Transverse colon (tissue), 4 donors: ENCODE measurements around the gene GNAQ. TPM values are rescaled to one million over a fixed set of nuclear protein-coding genes. Genes with fewer than 3 reads are reported as not detected.

Experiments
- DNase-seq: peaks from one replicate; pipeline ENCODE4 v3.0.0-alpha.2; 2019
- H3K27ac ChIP-seq, 4 donors: fragments of 200-600 bp; sonication (generic); 2 replicates each; pipeline ENCODE4 v1.5.1; 2016 to 2018; ENCODE audit warnings: inconsistent platforms in 4 of 4
- H3K27me3 ChIP-seq: fragments of 200-600 bp; sonication (generic); 2 replicates; pipeline ENCODE4 v1.5.1; 2017; ENCODE audit warnings: inconsistent platforms
- H3K36me3 ChIP-seq, 4 donors: fragments of 200-600 bp; sonication (generic); 2 replicates each; pipeline ENCODE4 v1.5.1; 2017 to 2019; ENCODE audit warnings: inconsistent platforms in 4 of 4
- H3K4me1 ChIP-seq, 4 donors: fragments of 200-600 bp; sonication (generic); 2 replicates each; pipeline ENCODE4 v1.5.1; 2017 to 2020; ENCODE audit warnings: inconsistent platforms in 4 of 4
- H3K4me3 ChIP-seq, 4 donors: fragments of 200-600 bp; sonication (generic); 1 replicate in 1 of 4; 2 replicates in 3 of 4; pipeline versions ENCODE4 v1.5.1 to v1.6.1; 2017 to 2019; ENCODE audit warnings: inconsistent platforms in 4 of 4
- H3K9me3 ChIP-seq, 2 donors: fragments of 200-600 bp; sonication (generic); 2 replicates each; pipeline ENCODE4 v1.5.1; 2017 to 2019; ENCODE audit warnings: inconsistent platforms in 2 of 2
- CTCF ChIP-seq, 5 experiments: fragments of 200-600 bp in 3 of 5; fragments of 450-650 bp in 2 of 5; sonication (generic) in 3 of 5; IDR thresholded peaks; 1 replicate in 2 of 5; 2 replicates in 3 of 5; pipeline ENCODE4 v1.5.1; 2016 to 2017; ENCODE audit warnings: antibody characterized with exemption in 5 of 5, inconsistent platforms in 3 of 5, mild to moderate bottlenecking in 2 of 5, moderate library complexity in 1 of 5
- EP300 ChIP-seq: sonication (generic); formaldehyde crosslinking; IDR thresholded peaks from one replicate; pipeline ENCODE4 v1.6.1; 2017; ENCODE audit warnings: antibody characterized with exemption, low read depth
- POLR2A ChIP-seq: fragments of 450-650 bp; IDR thresholded peaks from one replicate; pipeline ENCODE4 v1.6.1; 2016; ENCODE audit warnings: antibody characterized with exemption, mild to moderate bottlenecking, moderate library complexity
- POLR2AphosphoS5 ChIP-seq, 3 donors: sonication (generic); formaldehyde crosslinking; IDR thresholded peaks; one replicate each; pipeline ENCODE4 v1.6.1; 2016; ENCODE audit warnings: antibody characterized with exemption in 3 of 3
- WGBS, 2 donors: methylation state at CpG; one replicate each; pipeline ENCODE4 v1.1.5; 2018; ENCODE audit warnings: low coverage in 1 of 2; 5-methylcytosine and 5-hydroxymethylcytosine counted together
- in situ Hi-C, 4 donors: fragments of 200-750 bp; cut with MboI; loops; one replicate each; pipeline versions ENCODE4 v1.15.0 to v1.15.1; 2017; ENCODE audit warnings: low sequenced_read_pairs in 3 of 4, low pct_ligation_motif_present in 1 of 4, low pct_unique_long_range_greater_than_20kb in 1 of 4
- intact Hi-C: fragments of 100-400 bp; cut with DNase I; formaldehyde crosslinking; loops from one replicate; pipeline ENCODE4 v1.15.1; 2023; ENCODE audit warnings: low total_unique reads
- total RNA-seq, 4 donors: library from RNA; depleted of rRNA; stranded (reverse); fragments of >200 nt; gene quantifications; one replicate each; pipeline ENCODE4 v1.1.0, GENCODE V29; 2016

The GNAQ gene
- total RNA-seq, 4 donors from 2014 or later: 36.3 to 54.9 (median 47.1) TPM

- DNase-seq: no peak
- no peaks in the 10 kb centered on the region for H3K9me3 ChIP-seq
- peaks cover 9 to 29% (median 20%) of the 10 kb centered on the region in 4 donors for H3K4me1 ChIP-seq
- H3K27ac ChIP-seq: peak overlapping the region; percentile 37 to 68 (median 62)
- no peaks in the 10 kb centered on the region for H3K36me3 ChIP-seq
- in situ Hi-C loops (loop anchor here in 1 of 4 donors (25.0 kb wide), 1 partner anchor 89 kb away; no protein-coding TSS in a partner anchor), intact Hi-C loops (loop anchor here (5.0 kb wide), 2 partner anchors 294 to 319 kb away; no protein-coding TSS in a partner anchor)
- no peak overlapping the region for H3K4me3 ChIP-seq
- WGBS, 2 donors: 30 to 46% methylated on average over 7 to 8 of the region's 8 CpGs
- TF ChIP-seq POLR2AphosphoS5 (IDR thresholded peaks at IDR 0.05) (peak in 2 of 3 donors; percentile 9 to 12), CTCF (IDR thresholded peaks at IDR 0.05) (peak; percentile 50 to 62 (median 54)), EP300 (no peak)
- no peaks in the 10 kb centered on the region for H3K27me3 ChIP-seq
These were observed 280.1 kb downstream of the GNAQ start for GRCh38 chr9:77751341-77752091.

- Histone ChIP-seq H3K36me3 (no peaks in the 10 kb centered on the region), H3K27ac (peak overlapping the region; percentile 37 to 68 (median 62)), H3K27me3 (no peaks in the 10 kb centered on the region), H3K4me3 (no peak overlapping the region), H3K4me1 (peaks cover 9 to 29% (median 20%) of the 10 kb centered on the region in 4 donors), H3K9me3 (no peaks in the 10 kb centered on the region)
- in situ Hi-C loops (loop anchor here in 1 of 4 donors (25.0 kb wide), 1 partner anchor 89 kb away; no protein-coding TSS in a partner anchor), intact Hi-C loops (loop anchor here (5.0 kb wide), 2 partner anchors 294 to 319 kb away; no protein-coding TSS in a partner anchor)
- 98 to 100% methylated on average over 1 of the region's 1 CpG for WGBS, 2 donors
- DNase-seq: no peak
- TF ChIP-seq CTCF (IDR thresholded peaks at IDR 0.05) (no peak), POLR2A (no peak), POLR2AphosphoS5 (IDR thresholded peaks at IDR 0.05) (no peak), EP300 (no peak)
These were observed 280.6 kb downstream of the GNAQ start for GRCh38 chr9:77750981-77751340.

GRCh38 chr9:77750284-77750683, 281.3 kb downstream of the GNAQ start:
- Histone ChIP-seq H3K4me1 (peaks cover 9 to 29% (median 20%) of the 10 kb centered on the region in 4 donors), H3K36me3 (no peaks in the 10 kb centered on the region), H3K9me3 (no peaks in the 10 kb centered on the region), H3K27me3 (no peaks in the 10 kb centered on the region), H3K4me3 (no peak overlapping the region), H3K27ac (peak overlapping the region in 2 of 4 donors; percentile 66 to 68)
- intact Hi-C loops: loop anchor here (5.0 kb wide), 2 partner anchors 293 to 318 kb away; no protein-coding TSS in a partner anchor
- no peak for DNase-seq
- TF ChIP-seq POLR2A: no peak
- no peak for TF ChIP-seq POLR2AphosphoS5 (IDR thresholded peaks at IDR 0.05)
- TF ChIP-seq CTCF (IDR thresholded peaks at IDR 0.05): no peak
- 20 to 44% methylated on average over 1 of the region's 1 CpG for WGBS, 2 donors
- in situ Hi-C loops: loop anchor here in 1 of 4 donors (25.0 kb wide), 1 partner anchor 88 kb away; no protein-coding TSS in a partner anchor

GRCh38 chr9:77748214-77748772, 283.3 kb downstream of the GNAQ start:
- intact Hi-C loops (no loop called here), in situ Hi-C loops (loop anchor here (25.0 kb wide), 2 partner anchors 286 to 311 kb away; no protein-coding TSS in a partner anchor)
- Histone ChIP-seq H3K4me1 (peaks cover 9 to 38% (median 24%) of the 10 kb centered on the region in 4 donors), H3K36me3 (no peaks in the 10 kb centered on the region), H3K27ac (peak overlapping the region in 3 of 4 donors; percentile 12 to 61 (median 15)), H3K9me3 (no peaks in the 10 kb centered on the region), H3K27me3 (no peaks in the 10 kb centered on the region), H3K4me3 (no peak overlapping the region)
- DNase-seq: no peak
- TF ChIP-seq CTCF (IDR thresholded peaks at IDR 0.05): no peak
- TF ChIP-seq POLR2AphosphoS5 (IDR thresholded peaks at IDR 0.05): peak in 1 of 3 donors; percentile 20
- TF ChIP-seq POLR2A: no peak
- TF ChIP-seq EP300: no peak
